IPS DF 4.7 (cell line): ENCODE measurements around the gene FBXL7.

Experiments used
- DNase-seq: peaks from one replicate; pipeline ENCODE4 v3.0.0-alpha.2; 2013; ENCODE audit warnings: low spot score; ENCODE audit errors: extremely low read depth

Gene FBXL7

DNA sequence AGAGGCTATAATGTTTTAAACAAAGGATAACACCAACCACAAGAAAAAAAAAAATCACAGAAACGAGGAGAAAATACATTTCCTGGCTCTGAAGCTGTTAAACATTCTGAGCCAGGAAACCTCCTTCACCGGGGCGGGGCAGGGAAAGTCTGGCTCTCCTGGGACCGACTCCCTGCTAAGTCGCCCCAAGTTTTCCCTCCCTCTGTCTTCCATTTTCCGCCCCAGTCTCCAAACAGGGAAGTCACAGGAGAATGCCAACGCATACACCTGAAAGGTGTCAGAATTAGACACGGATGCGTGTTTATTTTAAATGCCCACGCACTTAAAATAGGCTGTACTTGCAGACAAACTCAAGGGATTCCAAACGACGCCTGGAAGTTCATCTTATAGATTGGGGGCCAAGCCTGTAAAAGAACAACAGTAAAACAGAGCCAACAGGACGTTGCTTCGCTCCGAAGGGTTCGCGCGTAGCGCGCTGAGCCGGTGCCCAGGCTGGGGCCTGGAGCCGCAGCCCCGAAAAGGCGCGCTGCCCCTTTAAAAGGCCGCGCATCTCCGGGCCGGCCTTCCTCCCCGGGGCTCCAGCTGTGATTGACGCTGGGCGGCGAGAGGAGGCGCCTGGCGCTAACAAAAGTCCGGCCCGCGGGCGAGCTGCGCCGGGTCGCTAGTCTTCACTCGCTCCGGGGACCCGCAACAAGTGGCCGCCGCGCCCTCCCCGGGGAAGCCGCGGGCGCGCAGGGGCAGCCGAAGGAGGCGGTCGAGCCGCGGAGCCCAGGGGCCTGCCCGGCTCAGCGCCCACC is at the start of gene FBXL7:
Gene FBXL7, plus strand, starts transcription at position 653 of the 797 bp plus-strand sequence.
- no peak for DNase-seq

DNA sequence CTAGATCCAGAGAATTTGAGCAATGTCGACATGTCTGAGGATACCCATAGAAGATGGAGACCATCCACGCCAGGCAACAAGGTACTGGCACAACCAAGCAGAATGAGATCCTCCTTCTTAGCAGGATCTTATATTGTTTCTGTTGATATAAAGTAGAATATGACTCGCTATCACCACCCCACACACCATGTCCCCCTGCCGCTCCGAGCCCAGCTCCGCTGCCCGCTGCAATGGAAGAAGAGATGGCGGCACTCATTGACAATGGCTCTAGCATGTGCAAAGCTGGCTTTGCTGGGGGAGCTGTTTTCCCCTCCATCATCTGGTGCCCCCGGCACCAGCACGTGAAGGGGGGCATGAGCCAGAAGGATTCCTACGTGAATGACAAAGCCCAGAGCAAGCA is 49.5 kb upstream of the FBXL7 start:
- no peak for DNase-seq

DNA sequence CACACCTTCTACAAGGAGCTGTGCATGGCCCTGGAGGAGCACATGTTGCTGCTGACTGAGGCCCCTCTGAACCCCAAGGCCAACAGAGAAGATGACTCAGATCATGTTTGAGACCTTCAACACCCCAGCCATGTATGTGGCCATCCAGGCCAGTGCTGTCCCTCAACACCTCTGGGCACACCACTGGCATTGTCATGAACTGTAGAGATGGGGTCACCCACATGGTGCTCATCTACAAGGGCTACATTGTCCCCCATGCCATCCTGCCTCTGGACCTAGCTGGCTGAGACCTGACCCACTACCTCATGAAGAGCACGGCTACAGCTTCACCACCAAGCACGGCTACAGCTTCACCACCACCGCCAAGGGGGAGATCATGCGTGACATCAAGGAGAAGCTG is 49.0 kb upstream of the FBXL7 start:
- DNase-seq = no peak

DNA sequence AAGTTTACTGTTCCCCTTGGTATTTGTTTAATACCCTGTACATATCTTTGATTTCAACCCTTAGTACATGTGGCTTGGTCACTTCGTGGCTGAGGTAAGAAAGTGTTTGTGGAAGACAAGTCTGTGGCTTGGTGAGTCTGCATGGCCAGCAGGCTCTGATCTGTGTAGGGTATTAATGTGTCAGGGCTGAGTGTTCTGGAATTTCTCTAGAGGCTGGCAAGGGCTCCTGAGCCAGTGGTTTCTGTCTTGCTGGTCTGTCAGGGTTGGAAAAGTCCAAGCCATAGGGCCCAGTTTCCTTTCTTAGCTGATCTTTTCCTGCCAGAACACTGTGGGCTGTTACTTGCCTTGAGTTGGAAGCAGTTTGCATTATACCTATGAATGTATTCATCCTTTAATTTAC is 48.0 kb upstream of the FBXL7 start:
- DNase-seq = no peak

DNA sequence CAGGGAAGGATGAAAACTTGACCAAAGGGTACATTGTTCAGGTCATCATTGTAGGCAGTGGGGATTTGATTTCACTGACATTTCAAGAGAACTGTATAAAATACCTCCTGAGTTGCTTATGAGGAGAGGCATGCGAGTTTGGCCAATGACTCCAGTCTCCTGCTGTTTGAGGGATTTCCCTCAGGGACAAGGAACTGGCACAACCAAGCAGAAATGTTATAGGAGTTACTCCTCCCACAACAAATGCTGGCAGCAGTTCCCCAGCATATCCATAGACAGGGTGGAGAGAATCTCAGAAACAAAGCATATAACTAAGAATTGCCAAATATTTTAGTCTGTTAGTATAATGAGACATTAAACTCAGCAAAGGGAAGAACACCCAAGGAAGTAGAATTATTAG is 47.2 kb upstream of the FBXL7 start:
- no peak for DNase-seq

DNA sequence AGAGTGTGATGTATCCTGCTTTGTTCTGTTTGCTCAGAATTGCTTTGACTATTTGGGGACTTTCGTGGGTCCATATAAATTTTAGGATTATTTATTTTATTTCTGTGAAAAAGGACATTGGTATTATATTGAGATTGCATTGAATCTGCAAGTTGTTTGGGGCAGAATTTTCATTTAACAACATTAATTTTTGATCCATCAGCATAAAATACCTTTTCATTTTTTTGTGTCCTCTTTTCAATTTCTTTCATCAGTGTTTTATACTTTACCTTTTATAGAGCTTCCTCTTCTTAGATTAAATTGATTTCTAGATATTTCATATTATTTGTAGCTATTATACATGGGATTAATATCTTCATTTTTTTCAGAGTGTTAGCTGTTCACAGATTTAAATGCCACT is 40.8 kb upstream of the FBXL7 start:
- DNase-seq = no peak

DNA sequence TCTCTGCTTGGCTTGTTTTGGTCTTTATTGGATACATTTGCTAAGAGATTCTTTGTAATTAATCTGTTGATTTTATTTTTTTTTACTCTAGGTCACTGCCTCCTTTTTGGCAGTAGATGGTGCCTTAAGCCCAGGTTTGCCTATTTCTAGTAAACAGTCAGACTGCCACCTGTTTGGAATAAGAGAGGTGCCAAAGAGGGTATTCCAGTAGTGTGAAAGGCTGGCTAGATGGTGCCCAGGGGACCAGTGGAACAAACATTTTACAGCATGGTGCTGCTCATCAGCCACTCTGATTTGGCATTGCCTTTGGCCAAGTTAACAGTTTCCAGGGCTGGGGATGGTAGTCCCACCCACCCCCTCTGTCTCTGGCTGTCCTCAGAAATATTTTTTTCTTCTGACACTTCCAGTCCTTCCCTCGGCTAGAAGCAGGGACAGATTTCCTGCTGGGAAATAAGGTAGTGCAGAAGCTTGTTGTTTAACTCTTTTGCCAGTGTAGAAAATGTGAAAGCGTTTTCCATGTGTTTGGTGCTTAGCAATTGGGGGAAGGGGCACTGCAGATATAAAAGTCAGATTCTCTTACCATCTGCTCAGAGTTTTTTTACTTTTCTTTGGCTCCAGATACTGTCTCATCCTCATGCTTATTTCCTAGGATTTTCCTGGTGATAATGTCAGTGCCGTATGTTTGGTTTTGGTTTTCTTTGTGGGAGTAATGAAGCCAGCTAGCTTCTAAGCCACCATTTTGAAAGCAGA is 36.6 kb upstream of the FBXL7 start:
- DNase-seq = no peak

DNA sequence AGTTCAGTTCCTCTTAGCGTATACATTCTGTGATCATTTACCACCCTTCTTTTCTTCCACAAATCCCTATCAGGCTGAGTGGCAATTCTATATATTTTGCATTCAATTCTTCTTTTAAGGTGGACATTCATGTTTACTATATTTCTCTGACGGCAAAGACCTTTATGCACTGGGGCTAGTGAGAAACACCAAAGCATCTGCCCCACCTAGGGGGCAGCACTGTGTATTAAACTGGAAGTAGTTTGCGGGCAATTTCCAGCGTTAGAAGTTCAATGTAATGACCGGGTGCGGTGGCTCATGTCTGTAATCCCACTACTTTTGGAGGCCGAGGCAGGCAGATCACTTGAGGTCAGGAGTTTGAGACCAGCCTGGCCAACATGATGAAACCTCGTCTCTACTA is 27.9 kb upstream of the FBXL7 start:
- DNase-seq = no peak

DNA sequence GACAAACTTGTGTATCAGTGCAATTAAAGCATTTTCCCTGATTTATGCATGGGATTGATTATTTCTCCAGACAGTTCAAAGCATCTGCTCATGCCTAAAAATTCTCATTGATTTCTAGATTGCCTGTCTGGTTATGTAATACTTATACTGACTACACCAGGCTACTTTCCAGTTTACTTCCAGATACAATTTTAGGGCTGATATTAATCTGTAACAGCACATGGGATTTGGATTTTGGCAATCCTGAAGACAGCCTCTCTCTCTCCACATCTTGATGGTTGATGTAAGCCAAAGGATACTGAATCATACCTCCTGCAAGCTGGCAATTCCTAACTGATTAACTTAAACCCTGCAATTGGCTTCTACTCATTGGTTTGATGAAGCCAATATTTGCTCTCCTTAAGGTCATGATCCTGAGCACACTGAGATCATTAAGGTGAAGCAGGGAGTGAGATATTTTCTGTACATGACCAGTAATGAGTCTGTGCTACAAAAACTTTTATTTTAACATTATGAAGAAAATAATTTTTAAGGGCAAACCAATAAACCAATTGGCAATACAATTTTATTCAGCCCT is 25.7 kb upstream of the FBXL7 start:
- no peak for DNase-seq

DNA sequence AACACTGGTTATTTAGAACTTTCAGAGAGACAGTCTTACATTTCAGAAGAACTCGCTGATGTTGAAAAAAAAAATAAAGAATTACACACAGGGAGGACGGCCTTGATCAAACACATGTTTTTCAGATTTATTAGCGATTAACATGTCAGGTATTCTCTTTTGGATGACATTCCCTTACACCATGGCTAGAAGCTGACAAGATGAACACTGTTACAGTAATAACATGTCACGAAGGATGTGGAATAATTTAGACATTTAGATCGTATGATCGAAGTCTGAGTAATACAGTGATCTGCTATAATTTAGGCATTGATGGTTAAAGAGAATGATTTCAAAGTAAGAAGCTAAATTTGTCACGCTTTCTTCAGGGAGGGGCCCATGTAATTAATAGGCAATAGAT is 24.6 kb upstream of the FBXL7 start:
- no peak for DNase-seq

DNA sequence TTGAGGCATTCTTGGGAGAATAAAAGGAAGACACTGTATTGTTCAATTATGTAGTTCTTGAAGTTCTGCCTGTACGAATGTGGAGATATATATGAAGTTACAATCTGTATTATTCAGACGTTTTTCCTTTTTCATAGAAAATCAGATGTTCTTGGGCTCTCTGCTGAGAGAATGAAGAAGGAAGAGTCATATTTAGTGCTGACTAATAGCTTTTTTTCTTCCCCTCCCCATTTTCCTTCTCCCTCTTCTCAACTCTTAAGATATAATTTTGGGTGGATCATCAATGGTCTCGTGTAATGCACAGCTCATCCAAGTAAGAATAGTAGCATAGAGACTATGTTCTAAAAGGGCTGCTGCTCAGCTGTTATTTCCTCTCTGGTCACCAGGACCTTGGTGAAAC is 23.0 kb upstream of the FBXL7 start:
- DNase-seq = no peak

DNA sequence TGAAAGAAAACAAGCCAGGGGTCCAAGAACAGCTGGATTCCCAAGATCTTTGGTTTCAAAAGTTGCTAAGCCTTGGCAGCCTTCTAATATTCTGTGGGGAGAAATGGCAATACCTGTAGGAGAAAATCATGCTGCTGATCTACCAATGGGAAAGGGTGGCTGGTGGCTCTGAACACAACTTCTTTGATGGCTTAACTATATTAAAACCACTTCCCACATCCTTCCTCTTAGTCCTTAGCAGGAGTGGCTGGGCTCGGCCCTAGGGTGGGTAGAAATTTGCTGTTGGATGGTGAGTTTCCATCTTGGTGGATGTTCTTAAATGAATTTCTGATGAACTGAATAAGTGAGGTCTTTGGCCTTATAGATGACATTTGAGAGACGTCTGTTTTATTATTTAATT is 19.5 kb upstream of the FBXL7 start:
- no peak for DNase-seq

DNA sequence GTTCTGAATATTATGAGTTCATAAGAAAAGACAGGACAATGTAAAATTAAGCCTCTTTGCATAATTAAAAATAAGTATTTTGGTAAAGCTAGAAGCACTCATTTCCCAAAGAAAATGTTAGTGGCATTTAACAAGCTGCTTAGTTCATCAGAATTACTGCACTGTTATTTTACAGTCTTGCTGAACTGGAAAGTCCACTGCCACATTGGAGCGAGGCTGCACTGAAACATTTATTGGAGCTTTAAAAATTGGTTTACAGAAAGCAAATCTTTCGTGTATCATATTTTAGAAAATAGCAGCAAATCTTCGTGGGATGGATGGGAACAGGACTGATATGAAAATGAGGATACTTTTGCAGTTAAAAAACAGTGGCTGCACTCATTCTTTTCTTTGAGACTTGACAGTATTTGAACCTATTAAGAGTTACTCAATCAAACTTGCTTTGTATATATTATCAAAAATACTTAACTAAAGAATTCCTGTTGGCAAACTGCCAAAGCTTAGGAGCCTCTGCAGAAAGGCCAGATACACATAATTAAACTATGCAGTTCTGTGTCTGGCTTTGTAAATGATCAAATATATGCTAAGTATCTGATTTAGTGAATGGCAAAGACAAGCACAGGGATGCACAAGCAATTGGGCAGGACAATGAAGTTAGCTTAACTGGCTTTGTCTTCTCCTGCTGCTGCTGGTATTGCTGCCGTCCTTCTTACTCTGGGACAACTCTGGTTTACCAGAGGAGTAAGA is 16.5 kb upstream of the FBXL7 start:
- no peak for DNase-seq

DNA sequence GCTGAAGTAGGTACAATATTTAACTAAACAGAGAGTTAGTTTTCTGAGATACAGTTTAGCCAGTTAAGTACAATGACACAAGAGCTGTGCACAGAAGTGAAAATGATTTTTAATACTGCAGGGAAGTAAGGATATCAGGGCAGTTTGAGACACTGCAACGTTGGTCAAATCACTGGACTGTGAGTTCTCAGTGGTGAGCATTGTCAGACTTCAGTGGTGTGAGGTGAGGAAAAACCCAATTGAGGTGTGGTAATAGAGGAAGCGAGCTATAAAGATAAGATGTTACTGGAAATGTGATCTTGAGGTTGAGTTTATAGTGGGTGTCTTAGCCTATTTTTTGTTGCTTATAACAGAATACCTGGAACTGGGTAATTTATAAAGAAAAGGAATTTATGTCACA is 12.8 kb upstream of the FBXL7 start:
- no peak for DNase-seq

DNA sequence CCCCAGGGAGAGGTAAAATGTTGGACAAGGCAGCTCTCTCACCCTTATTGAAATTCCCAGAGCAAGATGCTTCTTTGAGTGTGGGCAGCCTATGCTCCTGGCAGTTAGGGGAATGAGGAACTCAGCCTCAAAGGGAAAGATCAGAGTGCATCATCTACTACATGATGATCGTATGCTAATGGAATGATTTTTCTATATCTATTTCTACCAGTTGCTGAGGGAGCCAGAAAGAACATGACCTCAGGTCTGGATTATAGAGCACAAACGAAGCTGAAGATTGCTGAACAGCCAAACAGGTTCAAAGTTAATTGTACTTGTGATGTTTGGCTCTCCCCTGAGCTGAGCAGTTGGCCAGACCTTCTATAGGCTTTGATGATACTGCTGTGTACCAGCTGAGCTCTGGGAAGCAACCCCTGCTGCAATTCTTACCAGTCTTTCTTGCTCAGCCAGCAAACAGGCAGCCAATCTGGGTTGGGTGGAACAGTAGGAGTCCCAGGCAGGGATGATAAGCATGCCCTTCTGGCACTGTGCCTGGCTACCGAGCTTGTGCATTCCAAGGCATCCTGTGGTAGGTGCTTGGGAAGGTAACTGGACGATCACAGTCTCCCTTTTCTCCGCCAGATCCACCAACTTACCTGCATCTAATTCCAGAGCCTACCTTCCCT is 10.3 kb upstream of the FBXL7 start:
- DNase-seq = no peak

DNA sequence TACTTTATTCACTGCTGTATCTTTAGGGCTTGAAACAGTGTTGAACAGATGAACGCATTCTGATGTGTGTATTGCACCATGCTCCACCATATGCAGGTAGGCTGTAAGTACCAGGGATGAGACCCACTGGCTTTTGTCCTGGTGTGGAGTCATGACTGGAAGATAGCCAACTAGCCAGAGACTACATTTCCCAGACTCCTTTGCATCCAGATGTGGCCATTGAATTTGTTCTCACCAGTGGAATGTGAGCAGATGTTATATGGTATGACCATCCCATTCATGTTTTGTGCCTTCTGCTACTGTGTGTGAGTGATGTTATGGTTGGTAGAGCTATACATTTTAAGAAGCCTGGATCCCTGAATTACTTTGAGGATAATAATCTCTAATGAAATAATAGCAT is 7.4 kb upstream of the FBXL7 start:
- no peak for DNase-seq

DNA sequence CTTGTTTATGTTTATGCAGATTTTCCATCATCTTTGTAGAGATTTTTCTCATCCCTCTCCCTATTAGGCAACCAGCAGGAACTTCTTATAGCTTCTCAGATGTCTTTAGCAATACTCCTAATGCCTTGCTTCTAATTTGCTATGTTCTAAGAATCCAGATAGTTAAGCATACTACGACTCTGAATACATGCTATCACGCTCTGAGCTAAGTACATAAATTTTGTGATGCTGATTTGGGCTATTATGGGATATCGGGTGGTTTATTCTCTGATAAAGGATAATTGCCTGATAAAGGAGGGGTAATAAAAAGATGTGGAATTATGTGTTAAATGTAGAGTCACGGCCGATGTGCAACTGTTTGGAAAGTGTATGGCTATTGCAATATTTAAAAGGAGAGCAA is 6.5 kb upstream of the FBXL7 start:
- DNase-seq = no peak

DNA sequence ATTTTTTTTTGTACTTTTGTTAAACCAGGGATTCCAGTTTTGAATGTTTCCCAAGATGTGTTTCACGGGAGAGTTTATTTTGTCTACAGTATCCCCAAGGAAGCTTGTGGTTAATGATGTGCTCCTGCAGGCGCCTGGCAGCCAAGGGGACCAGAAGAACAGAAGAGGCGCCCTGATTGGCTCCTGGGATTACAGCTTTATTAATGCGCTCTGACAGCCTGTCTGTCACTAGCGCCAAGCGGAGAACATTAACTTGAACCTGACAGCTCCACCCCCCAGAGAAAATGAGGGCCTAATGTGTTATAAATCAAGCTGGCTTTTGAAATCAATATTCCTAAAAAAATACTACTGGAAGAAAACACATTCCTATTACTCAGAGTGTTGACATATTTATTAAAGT is 5.0 kb upstream of the FBXL7 start:
- DNase-seq = no peak

DNA sequence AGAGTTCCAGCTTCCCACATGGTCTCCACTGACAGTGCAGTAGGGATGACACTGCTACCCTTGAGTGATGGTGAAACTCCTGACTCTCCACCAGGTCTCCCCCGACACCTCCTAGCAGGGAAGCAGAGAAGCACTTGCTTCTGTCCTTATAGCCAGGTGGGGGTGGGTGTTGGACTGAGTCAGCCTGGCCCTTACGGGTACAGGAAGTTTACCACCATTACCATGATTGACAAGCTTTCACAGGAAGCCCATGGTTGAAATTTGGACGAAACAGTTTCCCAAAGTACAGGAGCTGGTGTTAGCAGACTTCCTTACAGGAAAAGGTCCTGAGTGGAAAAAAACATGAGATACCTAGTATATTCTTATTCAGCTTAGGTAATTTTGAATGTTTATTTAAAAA is 3.1 kb upstream of the FBXL7 start:
- no peak for DNase-seq

DNA sequence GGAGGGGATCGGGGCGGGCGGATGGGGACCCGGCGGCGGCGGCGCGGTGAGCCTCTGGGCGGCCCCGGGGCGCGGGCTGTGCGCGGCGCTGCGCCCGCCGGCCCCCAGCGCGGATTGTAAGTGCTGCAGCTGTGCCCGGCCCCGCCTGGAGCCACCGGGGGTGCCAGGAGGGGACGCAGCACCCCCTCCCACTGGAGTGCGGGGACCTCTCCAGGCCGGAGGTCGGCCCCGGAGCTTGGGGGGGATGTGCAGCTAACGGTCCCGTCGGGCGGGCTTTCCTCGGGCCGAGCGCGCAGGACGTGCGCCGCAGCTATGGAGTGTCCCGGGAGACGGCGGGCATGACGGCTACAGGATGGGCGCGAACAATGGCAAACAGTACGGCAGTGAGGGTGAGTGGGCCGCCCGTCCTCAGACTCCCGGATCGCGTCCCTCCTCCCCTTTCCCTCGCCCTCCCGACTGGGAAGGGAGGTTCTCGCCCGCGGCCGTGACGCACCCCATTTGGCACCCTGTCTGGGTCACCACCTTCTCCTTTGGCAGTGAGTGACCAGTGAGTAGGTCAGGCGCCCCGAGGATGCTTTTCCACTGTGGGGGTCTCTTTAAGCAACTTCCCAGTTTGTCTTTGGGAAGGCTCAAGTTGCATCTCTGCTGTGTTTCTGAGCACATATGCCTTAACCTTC is 483 bp downstream of the FBXL7 start:
- no peak for DNase-seq
